Raji (cell line): Measurements from ENCODE around the gene CASP9.

ENCODE experiments used
- POLR2A ChIP-seq: IDR thresholded peaks from 2 replicates; pipeline ENCODE4 v1.6.1; 2011; ENCODE audit warnings: low read depth, low read length, control low read depth; ENCODE audit not compliant: insufficient read depth

CASP9 gene

GRCh38 chr1:15452866-15453571, 71.0 kb downstream of the CASP9 start:
- TF ChIP-seq POLR2A, result no peak

- TF ChIP-seq POLR2A, result no peak
Measured at GRCh38 chr1:15452216-15452615, 71.8 kb downstream of the CASP9 start.

GRCh38 chr1:15451014-15451722, 72.8 kb downstream of the CASP9 start:
- TF ChIP-seq POLR2A, result no peak

GRCh38 chr1:15449567-15449966, 74.4 kb downstream of the CASP9 start:
- no peak for TF ChIP-seq POLR2A

- no peak for TF ChIP-seq POLR2A
Measured at GRCh38 chr1:15448877-15449462, 75.0 kb downstream of the CASP9 start.

- no peak for TF ChIP-seq POLR2A
Measured at GRCh38 chr1:15446212-15446611, 77.8 kb downstream of the CASP9 start.

GRCh38 chr1:15445390-15446122, 78.5 kb downstream of the CASP9 start:
- no peak for TF ChIP-seq POLR2A

- no peak for TF ChIP-seq POLR2A
Measured at GRCh38 chr1:15444468-15445389, 79.3 kb downstream of the CASP9 start.

GRCh38 chr1:15443281-15443680, 80.7 kb downstream of the CASP9 start:
- TF ChIP-seq POLR2A, result no peak

GRCh38 chr1:15442759-15443158, 81.3 kb downstream of the CASP9 start:
- no peak for TF ChIP-seq POLR2A

GRCh38 chr1:15442119-15442518, 81.9 kb downstream of the CASP9 start:
- no peak for TF ChIP-seq POLR2A
